Measurements from ENCODE around the gene MTHFSD.

MTHFSD gene

DNA sequence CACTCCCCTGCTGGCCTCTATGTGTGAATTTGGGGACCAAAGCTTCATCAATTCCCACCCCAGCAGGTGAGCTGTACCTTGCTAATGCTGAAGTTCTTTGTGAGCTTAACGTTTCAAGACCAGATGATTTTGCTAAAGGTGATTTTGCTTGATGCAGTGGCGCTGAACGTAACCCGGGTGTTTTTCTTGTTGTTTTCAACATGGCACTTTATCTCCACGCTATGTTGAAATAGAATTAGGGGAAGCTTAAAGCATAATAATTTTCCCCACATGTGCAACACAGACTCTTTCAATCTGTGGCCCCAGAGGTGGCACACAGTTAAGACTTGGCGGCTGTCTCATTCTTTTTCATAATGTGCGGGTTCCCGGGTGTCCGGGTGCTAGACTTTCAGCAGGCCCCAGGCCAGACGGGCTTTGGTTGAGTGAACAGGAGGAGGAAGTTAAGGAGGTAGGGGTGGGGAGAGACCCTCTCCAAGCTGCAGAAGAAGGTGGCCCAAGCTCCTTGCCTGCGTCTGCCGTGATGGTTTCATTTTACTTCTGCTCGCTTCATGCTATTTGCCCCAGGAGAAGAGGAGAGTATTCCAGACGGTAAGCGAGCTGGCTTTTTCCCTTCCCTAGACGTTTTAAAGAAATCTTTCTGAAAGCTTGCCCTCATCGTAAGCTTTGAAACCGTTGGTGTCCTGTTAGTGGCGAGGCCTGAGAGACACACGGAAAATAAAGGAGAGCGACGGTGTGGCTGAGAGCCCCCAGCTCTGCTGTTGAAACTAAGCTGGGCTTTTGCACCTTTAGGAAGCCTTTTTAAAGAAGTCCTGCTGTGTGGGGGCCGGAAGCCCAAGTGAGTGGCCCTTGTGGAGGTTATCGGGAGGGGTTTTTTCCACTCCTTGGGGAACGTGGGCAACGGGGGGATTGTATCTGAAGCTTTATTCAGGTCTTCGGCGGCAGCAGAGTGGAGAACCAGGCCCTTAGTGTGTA, 15.8 kb upstream of the MTHFSD start:
- DNase-seq (ENCODE audit: low read depth in 2 of 2) = no peak

DNA sequence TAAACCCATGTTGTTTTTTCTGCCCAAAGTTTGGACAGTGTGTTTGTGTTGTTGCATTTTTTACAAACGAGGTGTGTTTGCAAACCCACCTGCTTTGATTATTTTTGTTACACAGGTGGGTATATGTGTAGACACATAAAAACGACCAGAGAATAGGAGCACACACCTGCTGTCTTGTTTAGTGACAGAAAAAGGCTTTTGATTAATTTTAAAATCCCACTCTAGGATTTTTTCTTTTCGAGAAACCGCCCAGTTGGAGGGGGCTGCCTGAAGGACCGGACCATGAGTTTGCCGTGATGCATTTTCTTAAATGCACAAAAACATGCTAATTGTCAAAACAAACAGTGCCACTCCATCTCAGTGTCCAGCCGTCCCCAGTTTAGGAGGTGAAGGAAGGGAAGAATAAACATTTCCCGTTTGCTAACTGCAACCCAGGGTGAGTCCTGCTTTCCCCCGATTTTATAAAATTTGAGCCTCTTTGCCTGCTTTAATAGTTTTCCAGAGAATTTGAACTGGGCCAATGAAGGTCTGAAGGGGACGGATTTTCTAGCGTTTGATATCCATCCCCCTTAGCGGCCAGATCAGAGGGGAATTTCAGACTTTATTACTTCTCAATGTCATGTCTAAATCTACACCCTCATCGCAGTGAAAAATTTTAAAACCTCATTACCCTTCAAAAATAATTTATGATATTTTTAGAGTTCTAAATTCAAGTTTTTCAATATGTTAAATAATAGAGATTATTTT, 14.8 kb upstream of the MTHFSD start:
- no peak for DNase-seq (ENCODE audit: low read depth in 2 of 2)

DNA sequence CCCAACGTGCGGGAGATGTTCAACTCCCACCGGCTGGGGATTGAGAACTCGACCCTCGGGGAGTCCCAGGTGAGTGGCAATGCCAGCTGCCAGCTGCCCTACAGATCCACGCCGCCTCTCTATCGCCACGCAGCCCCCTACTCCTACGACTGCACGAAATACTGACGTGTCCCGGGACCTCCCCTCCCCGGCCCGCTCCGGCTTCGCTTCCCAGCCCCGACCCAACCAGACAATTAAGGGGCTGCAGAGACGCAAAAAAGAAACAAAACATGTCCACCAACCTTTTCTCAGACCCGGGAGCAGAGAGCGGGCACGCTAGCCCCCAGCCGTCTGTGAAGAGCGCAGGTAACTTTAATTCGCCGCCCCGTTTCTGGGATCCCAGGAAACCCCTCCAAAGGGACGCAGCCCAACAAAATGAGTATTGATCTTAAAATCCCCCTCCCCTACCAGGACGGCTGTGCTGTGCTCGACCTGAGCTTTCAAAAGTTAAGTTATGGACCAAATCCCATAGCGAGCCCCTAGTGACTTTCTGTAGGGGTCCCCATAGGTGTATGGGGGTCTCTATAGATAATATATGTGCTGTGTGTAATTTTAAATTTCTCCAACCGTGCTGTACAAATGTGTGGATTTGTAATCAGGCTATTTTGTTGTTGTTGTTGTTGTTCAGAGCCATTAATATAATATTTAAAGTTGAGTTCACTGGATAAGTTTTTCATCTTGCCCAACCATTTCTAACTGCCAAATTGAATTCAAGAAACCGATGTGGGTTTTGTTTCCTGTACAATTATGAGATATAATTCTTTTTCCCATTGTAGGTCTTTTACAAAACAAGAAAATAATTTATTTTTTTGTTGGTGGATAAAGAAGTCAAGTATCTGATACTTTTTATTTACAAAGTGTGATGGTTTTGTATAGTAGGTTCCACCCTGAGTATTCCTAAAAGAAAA, 13.9 kb upstream of the MTHFSD start:
- DNase-seq (ENCODE audit: low read depth in 2 of 2) = no peak

DNA sequence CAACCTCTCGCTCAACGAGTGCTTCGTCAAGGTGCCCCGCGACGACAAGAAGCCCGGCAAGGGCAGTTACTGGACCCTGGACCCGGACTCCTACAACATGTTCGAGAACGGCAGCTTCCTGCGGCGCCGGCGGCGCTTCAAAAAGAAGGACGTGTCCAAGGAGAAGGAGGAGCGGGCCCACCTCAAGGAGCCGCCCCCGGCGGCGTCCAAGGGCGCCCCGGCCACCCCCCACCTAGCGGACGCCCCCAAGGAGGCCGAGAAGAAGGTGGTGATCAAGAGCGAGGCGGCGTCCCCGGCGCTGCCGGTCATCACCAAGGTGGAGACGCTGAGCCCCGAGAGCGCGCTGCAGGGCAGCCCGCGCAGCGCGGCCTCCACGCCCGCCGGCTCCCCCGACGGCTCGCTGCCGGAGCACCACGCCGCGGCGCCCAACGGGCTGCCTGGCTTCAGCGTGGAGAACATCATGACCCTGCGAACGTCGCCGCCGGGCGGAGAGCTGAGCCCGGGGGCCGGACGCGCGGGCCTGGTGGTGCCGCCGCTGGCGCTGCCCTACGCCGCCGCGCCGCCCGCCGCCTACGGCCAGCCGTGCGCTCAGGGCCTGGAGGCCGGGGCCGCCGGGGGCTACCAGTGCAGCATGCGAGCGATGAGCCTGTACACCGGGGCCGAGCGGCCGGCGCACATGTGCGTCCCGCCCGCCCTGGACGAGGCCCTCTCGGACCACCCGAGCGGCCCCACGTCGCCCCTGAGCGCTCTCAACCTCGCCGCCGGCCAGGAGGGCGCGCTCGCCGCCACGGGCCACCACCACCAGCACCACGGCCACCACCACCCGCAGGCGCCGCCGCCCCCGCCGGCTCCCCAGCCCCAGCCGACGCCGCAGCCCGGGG, 12.9 kb upstream of the MTHFSD start:
- DNase-seq (ENCODE audit: low read depth in 2 of 2) = no peak

DNA sequence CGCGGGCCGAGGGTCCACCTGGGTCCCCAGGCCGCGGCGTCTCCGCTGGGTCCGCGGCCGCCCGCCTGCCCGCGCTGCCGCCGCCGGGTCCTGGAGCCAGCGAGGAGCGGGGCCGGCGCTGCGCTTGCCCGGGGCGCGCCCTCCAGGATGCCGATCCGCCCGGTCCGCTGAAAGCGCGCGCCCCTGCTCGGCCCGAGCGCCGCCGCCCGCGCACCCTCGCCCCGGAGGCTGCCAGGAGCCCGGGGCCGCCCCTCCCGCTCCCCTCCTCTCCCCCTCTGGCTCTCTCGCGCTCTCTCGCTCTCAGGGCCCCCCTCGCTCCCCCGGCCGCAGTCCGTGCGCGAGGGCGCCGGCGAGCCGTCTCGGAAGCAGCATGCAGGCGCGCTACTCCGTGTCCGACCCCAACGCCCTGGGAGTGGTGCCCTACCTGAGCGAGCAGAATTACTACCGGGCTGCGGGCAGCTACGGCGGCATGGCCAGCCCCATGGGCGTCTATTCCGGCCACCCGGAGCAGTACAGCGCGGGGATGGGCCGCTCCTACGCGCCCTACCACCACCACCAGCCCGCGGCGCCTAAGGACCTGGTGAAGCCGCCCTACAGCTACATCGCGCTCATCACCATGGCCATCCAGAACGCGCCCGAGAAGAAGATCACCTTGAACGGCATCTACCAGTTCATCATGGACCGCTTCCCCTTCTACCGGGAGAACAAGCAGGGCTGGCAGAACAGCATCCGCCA, 12.1 kb upstream of the MTHFSD start:
- no peak for DNase-seq (ENCODE audit: low read depth in 2 of 2)

DNA sequence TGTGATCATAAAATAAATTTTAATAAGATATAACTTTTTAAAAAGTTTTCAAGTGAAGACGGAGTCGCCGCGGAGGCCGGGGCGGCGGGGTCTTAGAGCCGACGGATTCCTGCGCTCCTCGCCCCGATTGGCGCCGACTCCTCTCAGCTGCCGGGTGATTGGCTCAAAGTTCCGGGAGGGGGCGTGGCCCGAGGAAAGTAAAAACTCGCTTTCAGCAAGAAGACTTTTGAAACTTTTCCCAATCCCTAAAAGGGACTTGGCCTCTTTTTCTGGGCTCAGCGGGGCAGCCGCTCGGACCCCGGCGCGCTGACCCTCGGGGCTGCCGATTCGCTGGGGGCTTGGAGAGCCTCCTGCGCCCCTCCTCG, 11.5 kb upstream of the MTHFSD start, which contains the start of gene FOXC2:
Gene FOXC2, plus strand, starts transcription at position 229 of the 365 bp plus-strand sequence. CDS start 507 bp downstream, outside the sequence.
- no peak for DNase-seq (ENCODE audit: low read depth in 2 of 2)

DNA sequence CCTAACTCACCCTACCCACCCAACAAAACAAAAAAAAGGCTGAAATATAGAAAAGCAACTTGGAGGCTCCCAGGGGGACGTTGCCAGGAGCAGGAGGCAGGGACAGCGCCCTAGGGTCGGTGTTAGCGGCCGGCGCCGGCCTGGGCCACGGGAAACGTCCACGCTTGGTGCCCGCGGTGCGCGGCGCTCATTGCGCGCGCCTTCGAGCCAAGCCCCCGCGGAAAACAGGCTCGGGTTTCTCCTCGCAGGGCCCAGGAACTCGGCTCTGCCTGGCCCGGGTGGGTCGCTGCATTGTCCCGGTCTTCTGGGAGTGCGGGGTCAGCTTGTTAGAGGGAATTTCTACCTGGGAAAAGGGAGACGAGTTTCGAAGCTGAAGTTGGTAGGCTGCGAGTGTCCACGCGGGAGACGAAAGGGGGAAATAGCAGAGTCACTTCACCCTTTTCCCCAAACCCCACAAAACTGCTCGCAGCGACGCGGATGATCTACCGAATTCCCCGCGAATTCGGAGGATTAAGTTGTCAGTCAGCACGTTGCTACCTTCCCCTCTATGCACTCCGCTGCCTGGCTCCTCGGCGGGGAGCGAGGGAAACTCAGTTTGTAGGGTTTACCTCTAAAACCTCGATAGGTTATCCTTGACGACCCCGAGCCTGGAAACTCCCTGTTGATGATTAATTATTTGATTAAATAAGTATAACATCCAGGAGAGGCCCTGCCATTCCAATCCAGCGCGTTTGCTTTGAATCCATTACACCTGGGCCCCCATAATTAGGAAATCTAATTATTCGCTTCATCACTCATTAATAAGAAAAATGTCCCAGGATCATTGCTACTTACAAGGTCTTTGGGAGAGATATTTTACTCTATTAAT, 10.8 kb upstream of the MTHFSD start:
- DNase-seq (ENCODE audit: low read depth in 2 of 2) = no peak

DNA sequence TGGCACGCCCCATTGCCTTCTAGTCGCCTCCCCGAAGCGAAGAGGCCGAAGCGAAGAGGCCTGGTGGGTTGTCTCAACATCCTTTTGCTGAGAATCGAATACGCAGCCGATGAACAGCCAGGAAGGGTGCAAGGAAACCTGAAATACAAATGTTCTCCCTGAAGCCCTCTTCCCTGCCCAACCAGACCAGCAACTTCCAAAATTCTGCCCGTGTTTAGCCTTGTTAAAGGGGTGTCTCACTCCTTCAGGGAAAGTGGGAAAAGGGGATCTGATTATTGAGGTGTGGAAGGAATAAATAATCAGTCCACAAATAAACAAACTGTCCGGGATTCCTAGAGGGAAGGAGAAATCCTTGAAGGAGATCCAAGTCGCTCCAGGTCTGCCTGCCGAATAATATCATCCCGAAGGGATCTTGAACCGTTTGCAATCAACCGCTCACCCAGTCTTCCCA, 10.2 kb upstream of the MTHFSD start:
- no peak for DNase-seq (ENCODE audit: low read depth in 2 of 2)

DNA sequence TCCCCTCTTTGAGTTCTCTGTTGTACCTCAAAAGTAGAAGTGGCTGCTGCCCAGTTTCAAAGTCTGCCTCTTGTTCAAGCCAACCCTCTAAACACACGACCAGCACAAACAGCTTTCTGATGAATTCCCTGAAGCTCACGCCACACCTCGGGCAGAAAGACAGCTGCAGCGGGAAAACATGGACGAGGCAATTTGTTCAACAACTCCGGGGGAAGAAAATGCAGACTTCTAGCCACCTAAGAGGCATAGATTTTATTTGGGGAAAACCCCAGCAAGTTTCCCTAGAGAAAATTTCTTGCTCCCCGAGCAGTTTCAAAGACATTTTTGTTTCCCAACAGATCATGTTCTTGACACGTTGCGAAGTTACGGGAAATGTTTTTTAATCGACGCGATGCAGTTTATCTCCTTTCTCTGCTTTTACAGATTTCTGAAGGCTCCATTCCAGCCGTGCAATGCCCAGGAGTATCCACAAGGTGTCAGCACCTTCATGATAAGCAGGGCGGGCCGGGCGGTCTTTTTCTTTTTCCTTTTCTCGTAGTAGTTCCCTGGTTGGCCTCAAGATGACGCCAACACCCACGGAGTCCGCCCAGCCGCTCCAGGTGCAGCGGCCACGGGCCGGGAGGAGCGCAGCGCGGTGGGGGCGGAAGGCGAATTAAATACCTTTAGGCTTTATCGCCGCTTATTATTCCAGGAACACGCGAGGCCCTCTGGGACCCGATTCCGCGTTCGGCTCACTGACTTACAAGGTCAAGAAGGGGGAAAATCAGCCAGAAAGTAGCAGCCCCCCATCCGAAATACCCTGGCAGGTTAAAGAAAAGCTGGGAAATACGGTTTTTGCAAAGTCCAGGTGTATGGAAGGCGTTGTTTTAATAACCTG, 8.7 kb upstream of the MTHFSD start:
- peak; percentile 71 for DNase-seq (ENCODE audit: low read depth in 2 of 2)

DNA sequence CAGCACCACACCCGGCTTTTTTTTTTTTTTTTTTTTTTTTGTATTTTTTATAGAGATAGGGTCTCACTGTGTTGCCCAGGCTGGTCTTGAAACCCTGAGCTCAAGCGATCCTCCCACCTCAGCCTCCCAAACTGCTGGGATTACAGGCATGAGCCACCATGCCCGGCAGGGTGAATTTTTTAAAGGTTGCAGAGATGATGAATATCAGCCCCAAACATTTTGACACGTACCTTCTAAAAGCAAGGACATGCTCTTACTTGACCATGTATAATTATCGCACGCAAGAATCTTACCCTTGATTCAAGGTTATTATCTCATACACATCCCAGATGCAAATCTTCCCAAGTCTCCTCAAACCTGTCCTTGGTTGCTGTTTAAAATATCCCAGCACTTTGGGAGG, 7.3 kb upstream of the MTHFSD start:
- DNase-seq (ENCODE audit: low read depth in 2 of 2) = no peak

DNA sequence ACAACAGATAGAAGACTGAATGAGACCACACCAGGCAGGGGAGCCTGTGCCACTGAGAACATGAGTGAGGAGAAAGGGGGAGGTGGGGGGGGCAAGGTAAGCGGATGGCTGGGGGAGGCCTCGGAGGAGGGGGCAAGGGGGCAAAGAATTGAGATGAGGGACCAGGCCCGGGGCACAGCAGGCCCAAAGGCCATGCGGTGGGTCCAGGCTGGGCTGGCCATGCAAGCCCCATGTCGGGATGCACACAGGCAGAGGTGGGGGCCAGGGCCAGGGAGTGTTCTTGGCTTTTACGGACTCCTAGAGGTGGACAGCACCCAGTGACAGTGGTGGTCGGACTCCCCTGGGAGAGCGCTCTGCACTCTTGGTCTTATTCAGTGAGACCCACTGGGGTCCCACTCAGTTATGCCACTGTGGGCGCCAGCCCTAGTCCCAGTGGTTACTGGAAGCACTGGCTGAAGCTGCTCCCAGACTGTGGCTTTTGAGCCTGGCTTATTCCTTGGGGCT, 4.8 kb upstream of the MTHFSD start:
- no peak for DNase-seq (ENCODE audit: low read depth in 2 of 2)

DNA sequence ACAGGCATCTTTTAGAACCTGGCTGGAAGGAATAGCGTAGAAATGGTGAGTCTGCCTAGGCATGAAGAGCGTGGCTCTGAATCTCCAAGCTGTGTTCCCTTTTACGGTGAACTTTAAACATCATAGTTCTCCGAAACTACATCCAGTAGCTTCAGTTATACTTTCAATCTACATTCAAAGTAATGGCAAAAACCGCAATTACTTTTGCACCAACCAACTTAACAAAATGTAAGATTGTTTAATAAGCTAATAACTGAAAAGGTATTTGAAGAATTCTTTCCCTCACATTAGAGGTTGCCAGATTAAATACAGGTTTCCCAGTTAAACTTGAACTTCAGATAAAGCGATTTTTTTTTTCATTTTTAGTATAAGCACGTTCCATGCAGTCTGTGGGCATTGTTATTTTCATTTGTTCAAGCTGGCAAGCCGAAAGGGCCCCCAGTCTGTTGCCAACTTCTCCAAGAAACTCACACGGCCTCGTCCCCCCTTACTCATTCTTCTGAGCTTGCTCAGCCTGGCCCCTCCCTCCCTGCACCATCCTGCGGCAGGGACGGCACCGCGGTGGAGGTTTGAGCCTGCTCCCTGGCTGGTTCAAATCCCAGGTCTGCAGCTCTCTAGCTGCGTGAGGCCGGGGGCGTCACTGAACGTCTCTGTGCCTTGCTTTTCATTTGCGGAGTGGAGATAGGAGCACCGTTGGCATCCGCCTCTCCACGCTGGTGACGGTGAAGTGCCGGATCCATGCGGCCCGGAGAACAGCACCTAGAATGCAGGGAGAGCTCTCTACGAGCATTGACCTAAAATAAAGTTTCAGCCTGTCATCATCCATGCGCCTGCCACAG, 3.5 kb upstream of the MTHFSD start:
- DNase-seq (ENCODE audit: low read depth in 2 of 2) = no peak

DNA sequence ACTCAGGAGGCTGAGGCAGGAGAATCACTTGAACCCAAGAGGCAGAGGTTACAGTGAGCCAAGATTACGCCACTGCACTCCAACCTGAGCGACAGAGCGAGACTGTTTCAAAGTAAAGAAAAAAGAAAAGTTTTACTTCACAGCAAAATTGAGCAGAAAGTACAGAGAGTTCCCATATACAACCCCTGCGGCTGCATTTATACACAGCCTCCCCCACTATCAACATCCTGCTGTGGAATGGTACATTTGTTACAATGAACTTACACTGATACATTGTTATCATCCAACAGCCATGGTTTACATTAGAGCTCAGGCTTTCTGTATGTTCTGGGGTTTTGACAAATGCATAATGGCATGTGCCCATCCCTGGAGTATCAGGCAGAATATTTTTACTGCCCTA, 2.6 kb upstream of the MTHFSD start:
- no peak for DNase-seq (ENCODE audit: low read depth in 2 of 2)

DNA sequence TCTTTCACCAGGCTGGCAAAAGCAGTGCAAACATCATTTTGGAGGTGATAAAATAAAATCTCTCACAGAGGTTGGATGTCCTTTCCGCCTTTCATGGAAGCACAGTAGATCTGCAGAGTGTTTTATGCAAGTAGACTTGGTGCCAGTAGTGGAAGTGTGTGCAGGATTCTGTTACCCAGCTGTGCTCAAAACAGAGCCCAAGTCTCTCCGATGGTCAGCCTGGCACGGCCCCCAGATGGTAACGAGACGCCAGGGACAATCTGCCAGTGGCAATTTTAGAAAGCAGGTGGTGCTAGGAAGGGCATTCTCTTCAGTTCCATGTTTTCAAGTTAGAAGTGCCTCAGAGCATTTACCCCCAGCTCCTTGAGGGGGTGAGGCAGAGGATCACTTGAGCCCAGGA, 1.5 kb upstream of the MTHFSD start:
- no peak for DNase-seq (ENCODE audit: low read depth in 2 of 2)

DNA sequence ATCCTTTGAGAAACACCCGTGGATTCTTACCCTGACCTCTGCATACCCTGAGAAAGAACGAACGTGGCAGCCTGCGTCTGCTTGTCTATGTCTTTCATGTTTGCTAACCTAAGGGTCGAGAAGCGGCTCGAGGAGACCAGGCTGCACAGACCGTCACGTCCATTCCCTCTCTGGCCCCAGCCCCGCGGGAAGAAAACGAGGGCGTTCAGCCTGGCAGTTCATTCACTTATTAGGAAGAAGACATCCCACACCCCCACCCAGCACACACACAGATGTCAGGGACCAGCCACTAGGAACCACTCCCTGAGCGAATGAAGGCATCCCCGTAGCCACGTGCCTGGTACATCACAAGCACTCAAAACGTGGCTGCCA, 655 bp upstream of the MTHFSD start:
- no peak for DNase-seq (ENCODE audit: low read depth in 2 of 2)

DNA sequence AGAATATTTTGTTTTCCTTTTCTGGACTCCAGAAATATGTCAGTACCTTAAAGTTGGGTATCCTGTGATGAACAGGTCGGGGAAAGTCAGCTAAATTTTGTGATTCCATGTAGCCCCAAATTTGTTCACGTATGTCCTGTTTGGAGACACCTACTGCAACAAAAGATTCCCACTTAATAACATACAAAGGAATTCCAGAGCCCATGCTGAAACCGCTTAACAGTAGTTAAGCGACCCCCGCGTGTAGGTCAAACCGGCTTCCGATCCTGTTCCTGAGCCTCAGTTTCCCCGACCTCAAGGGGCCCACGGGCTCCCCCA, 477 bp downstream of the MTHFSD start:
- DNase-seq (ENCODE audit: low read depth in 2 of 2) = no peak

DNA sequence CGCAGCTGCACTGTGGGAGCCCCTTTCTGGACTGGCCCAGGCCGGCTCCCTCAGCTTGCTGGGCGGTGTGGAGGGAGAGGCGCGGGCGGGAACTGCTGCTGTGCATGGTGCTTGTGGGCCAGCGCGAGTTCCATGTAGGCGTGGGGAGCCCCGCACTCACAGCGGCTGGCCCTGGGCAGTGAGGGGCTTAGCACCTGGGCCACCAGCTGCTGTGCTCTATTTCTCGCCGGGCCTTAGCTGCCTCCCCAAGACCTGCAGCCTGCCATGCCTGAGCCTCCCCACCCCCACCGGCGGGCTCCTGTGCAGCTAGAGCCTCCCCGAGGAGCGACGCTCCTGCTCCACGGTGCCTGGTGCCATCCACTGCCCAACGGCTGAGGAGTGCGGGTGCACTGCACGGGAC, 1.7 kb downstream of the MTHFSD start:
- no peak for DNase-seq (ENCODE audit: low read depth in 2 of 2)

Data from activated CD8-positive, alpha-beta memory T cell treated with anti-CD3 and anti-CD28 coated beads for 4 hours (primary cell).